ENCODE data around the gene BCL7C. TPM values are rescaled to one million over a fixed set of nuclear protein-coding genes. Genes with fewer than 3 reads are reported as not detected.

Gene BCL7C
- total and polyA plus RNA-seq, 2 of the 13 experiments (the other 11 are each of a cell fraction or from before 2014, with no cell fraction given) = 17.7 to 33.8 TPM

- TF ChIP-seq CHCHD3 (CRISPR knock-in tag; IDR thresholded peaks at IDR 0.05) = no peak; the same call in 1 of the 2 replicates
- no peak for TF ChIP-seq ZSCAN21 (CRISPR knock-in tag; IDR thresholded peaks at IDR 0.05; ENCODE audit: borderline replicate concordance)
- TF ChIP-seq TCF7L2 (IDR thresholded peaks at IDR 0.05; ENCODE audit: low read depth, low read length) = no peak
- TF ChIP-seq ZFP41 (CRISPR knock-in tag; IDR thresholded peaks at IDR 0.05; ENCODE audit: borderline replicate concordance) = no peak
- TF ChIP-seq ZNF703 (CRISPR knock-in tag; IDR thresholded peaks at IDR 0.05; ENCODE audit: borderline replicate concordance) = no peak
- no peak for TF ChIP-seq ZBTB25 (CRISPR knock-in tag; IDR thresholded peaks at IDR 0.05)
- no peak for TF ChIP-seq ZNF570 (CRISPR knock-in tag; IDR thresholded peaks at IDR 0.05; ENCODE audit: borderline replicate concordance)
- no peak for TF ChIP-seq KLF13 (CRISPR knock-in tag; IDR thresholded peaks at IDR 0.05)
- no peak for TF ChIP-seq ZNF850 (CRISPR knock-in tag; conservative IDR thresholded peaks at IDR 0.05)
- peak; percentile 28; the same call in 1 of the 2 replicates for TF ChIP-seq HDAC1 (CRISPR knock-in tag; IDR thresholded peaks at IDR 0.05)
- no peak for TF ChIP-seq ZNF737 (CRISPR knock-in tag; IDR thresholded peaks at IDR 0.05; ENCODE audit: borderline replicate concordance)
- no peak for TF ChIP-seq SMAD9 (CRISPR knock-in tag; IDR thresholded peaks at IDR 0.05)
- no peak for TF ChIP-seq NPAS2 (CRISPR knock-in tag; IDR thresholded peaks at IDR 0.05; ENCODE audit: borderline replicate concordance)
- TF ChIP-seq JARID2 (CRISPR knock-in tag; IDR thresholded peaks at IDR 0.05; ENCODE audit: insufficient replicate concordance) = no peak
- no peak for TF ChIP-seq ZNF234 (CRISPR knock-in tag; conservative IDR thresholded peaks at IDR 0.05)
- no peak for TF ChIP-seq ZNF12 (CRISPR knock-in tag; IDR thresholded peaks at IDR 0.05)
- TF ChIP-seq ZNF784 (CRISPR knock-in tag; IDR thresholded peaks at IDR 0.05; ENCODE audit: borderline replicate concordance) = no peak
- TF ChIP-seq CCDC6 (CRISPR knock-in tag; IDR thresholded peaks at IDR 0.05) = no peak
- no peak for TF ChIP-seq ZNF451 (CRISPR knock-in tag; IDR thresholded peaks at IDR 0.05)
- TF ChIP-seq ZNF256 (CRISPR knock-in tag; conservative IDR thresholded peaks at IDR 0.05) = no peak
- no peak; the same call in 1 of the 2 replicates for TF ChIP-seq ZBTB7A (CRISPR knock-in tag; IDR thresholded peaks at IDR 0.05)
- peak; percentile 88 for TF ChIP-seq CREB1 (IDR thresholded peaks at IDR 0.05)
- TF ChIP-seq CREB1 (CRISPR knock-in tag; IDR thresholded peaks at IDR 0.05) = peak; percentile 86
- TF ChIP-seq MAFK (conservative IDR thresholded peaks at IDR 0.05 in 1 of 2, IDR thresholded peaks at IDR 0.05 in 1 of 2; ENCODE audit: low read length in 2 of 2) = no peak
- peak; percentile 21; the same call in 1 of the 2 replicates for TF ChIP-seq SOX13 (IDR thresholded peaks at IDR 0.05)
- TF ChIP-seq SOX13 (CRISPR knock-in tag; conservative IDR thresholded peaks at IDR 0.05 in 1 of 2, IDR thresholded peaks at IDR 0.05 in 1 of 2) = peak in 1 of 2 experiments; percentile 73; a peak in 2 of 4 replicates
- no peak for TF ChIP-seq ZNF83 (CRISPR knock-in tag; IDR thresholded peaks at IDR 0.05; ENCODE audit: borderline replicate concordance)
- no peak for TF ChIP-seq ZNF749 (CRISPR knock-in tag; IDR thresholded peaks at IDR 0.05; ENCODE audit: borderline replicate concordance)
- no peak; the same call in 1 of the 2 replicates for TF ChIP-seq ZNF777 (CRISPR knock-in tag; IDR thresholded peaks at IDR 0.05)
- TF ChIP-seq SMARCC2 (IDR thresholded peaks at IDR 0.05) = no peak
- no peak for TF ChIP-seq NFIC (IDR thresholded peaks at IDR 0.05; ENCODE audit: low read length)
Measured at GRCh38 chr16:30922960-30923535, 29.2 kb upstream of the BCL7C start (continued).

All from HepG2 (cell line).